ENCODE measurements around the gene EOLA1.
"Not testable (repeated sequence)": the region's sequence is repeated elsewhere in the genome, so short reads cannot be mapped to it uniquely, and the experiment has no call there.

The EOLA1 gene

DNA sequence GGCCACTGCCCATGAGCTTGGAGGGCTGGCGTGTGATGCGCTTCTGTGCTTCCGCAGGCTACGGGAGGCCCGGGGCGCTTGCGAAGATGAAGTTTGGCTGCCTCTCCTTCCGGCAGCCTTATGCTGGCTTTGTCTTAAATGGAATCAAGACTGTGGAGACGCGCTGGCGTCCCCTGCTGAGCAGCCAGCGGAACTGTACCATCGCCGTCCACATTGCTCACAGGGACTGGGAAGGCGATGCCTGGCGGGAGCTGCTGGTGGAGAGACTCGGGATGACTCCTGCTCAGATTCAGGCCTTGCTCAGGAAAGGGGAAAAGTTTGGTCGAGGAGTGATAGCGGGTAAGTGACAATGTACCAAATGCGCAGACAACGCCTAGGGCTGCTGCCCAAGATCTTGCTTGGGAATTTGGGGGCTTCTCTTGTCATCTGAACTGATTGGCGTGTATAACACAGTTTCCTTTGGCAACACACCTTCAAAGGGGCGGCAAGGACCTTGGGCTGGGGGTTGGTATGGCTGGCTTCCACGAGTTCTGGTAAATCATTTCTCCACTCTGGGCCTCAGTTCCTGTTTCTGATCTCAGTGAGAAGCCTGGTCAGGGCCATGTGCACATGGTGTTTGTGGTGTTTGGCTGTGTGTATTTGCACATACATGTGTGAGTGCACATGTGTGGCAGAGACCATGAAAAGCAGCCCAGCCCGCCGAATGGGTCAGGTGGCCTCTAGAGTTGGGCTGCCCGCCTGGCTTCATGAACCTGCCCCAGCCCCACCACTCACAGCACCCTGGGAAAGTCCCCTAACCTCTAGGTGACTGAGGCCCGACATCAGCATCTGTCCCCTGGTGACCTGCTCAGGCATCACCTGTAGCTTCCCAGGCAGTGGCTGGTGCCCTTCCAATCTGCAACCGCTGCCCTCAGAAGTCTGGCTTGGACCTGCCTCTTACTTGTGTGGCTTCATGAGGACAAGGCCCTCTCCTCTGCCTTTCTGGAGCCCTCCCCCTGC, 5.0 kb downstream of the EOLA1 start:
- not testable (repeated sequence) for DNase-seq (ENCODE audit: low spot score)

DNA sequence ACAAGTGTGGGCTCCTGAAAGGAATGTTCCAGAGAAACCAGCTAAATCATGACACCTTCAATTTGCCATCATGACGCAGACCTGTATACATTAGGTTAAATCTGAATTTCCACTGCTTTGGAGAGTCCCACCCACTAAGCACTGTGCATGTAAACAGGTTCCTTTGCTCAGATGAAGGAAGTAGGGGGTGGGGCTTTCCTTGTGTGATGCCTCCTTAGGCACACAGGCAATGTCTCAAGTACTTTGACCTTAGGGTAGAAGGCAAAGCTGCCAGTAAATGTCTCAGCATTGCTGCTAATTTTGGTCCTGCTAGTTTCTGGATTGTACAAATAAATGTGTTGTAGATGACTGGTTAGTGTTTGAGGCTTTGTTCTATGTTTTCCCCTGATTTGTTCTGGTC, 6.2 kb downstream of the EOLA1 start:
- not testable (repeated sequence) for DNase-seq (ENCODE audit: low spot score)

DNA sequence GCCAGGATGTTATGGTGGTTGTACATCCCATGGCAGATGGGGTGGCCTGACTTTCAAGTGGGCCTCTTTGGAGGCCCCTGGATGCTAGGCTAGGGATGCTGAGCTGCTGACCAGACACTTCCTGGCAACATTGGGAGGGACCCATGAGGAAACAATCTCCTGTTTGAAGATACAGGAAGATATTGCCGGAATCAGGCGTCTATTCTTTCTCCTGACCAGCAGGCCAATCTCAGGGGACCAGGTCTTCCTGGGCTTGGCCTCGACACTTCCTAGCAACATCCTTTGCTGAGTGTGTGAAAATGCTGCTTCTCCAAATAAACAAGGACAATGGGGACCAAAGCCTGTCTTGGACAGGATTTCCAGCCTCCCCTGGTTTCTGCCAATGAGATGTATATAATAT, 7.0 kb downstream of the EOLA1 start:
- DNase-seq (ENCODE audit: low spot score): not testable (repeated sequence)

DNA sequence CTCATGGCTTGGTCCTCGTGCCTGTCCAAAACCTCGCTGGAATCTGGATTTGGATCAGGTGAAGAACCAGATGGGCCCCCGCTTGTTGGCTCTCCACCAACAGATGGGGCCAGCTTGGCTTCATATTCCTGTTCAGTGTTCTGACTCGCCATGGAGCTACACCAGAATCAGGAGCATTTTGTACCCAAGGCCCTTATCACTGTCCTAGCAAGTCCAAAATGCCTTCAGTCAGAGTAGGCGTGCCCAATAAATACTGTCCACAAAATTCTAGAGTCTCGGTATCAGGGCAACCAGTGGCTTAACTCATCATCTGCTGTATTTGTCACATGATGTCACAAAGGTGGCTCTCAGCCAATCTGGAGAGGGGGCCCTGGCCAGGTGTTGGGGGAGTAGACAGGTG, 8.9 kb downstream of the EOLA1 start, which contains the start of gene HSFX3:
Gene HSFX3, minus strand, starts transcription at position 224 of the 400 bp plus-strand sequence. Its CDS starts 72 bp downstream, at position 152.
- not testable (repeated sequence) for DNase-seq (ENCODE audit: low spot score)

DNA sequence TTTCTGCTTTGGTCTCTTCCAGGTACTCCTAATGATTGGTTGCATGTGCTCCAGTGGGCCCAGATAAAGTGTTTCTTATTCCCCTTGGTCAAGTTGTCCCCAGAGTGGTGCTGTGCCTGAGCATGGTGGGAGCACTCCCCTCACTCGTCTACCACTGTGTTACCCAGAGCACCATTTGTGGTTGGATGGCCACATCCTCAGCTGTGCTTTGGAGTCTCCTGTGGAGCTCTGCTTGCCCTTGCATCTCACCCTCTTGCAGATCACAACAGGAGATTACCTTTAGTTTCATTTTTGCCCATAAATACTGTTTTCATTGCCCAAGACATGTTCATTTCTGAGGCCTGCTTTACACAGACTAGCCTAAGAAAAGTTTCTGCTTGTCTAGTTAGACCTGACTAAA, 9.6 kb downstream of the EOLA1 start:
- DNase-seq (ENCODE audit: low spot score): not testable (repeated sequence)

DNA sequence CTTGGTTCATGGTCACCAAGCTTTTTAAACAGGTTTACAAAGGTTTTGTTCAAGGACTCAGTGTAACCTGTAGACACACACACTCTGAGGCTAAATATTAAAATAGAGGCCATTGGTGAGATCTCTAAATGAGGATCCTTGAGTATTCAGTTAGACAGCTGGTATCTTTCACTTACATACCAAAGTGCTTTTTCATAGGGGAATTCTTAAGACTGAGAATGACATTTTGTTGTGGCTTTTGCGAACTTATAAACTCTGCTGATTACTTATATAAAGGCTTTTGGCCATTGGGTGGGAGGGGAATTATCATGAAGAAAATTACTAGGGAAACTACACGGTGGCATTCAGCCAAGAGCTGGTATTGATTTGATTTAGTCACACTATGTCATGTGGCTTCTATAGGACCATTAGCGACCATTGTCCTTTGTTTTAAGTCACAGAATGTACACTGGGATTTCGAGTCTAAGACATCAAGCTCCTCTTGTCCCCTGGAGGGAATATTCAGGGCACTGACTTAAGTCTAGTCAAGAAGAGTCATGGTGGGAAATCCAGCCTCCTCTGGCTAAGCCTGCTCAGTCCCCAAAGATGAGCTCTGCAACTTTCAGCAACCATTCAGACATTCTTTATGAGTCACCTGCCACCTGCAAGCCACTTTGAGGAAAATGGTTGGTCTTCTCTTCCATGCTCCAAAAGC, 10.6 kb downstream of the EOLA1 start:
- not testable (repeated sequence) for DNase-seq (ENCODE audit: low spot score)

DNA sequence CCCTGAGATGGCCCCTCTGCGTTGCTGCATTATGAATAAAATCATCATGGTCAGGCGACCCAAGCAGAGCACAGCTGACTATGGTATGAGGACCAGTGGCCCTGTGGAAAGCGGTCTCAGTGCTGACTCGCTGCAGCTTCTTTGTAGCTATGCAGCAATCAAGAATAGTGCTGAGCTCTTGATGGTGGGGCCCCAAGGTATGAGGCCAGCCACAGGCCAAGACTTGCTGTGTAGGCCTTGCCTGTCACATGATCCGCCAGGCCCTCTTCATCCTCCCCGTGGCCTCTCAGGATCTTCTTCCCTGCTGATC, 11.1 kb downstream of the EOLA1 start:
- DNase-seq (ENCODE audit: low spot score): not testable (repeated sequence)

DNA sequence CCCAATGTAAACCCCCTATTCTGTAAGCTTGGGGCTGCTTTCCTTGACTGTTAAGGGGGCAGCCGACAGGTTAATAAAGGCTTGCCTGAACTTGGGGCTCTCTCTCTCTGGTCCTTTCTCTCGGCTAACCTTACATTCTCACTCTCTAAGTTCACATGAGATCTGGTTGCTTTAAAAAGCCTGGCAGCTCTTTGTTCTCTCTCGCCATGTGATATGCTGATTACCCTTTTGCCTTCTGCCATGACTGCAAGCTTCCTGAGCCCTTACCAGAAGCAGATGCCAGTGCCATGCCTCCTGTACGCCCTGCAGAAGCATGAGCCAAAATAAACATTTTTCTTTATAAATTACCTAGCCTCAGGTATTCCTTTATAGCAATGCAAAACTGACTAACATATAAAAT, 14.4 kb downstream of the EOLA1 start:
- DNase-seq (ENCODE audit: low spot score): not testable (repeated sequence)

DNA sequence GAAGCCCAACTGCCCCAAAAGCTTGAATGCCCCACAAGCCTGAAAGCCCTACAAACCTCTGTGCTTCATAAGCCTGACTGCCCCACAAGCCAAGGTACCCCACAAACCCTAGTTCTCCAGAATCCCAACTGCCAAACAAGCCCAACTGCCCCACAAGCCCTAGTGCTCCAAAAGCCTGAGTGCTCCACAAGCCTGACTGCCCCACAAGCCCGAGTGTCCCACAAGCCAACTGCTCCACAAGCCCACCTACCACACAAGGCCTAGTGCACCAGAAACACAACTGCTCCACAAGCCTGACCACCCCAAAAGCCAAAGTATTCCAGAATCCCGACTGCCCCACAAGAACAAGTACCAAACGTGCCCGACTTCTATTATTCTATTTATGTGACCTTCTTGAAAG, 22.5 kb downstream of the EOLA1 start:
- no peak for DNase-seq (ENCODE audit: low spot score)

DNA sequence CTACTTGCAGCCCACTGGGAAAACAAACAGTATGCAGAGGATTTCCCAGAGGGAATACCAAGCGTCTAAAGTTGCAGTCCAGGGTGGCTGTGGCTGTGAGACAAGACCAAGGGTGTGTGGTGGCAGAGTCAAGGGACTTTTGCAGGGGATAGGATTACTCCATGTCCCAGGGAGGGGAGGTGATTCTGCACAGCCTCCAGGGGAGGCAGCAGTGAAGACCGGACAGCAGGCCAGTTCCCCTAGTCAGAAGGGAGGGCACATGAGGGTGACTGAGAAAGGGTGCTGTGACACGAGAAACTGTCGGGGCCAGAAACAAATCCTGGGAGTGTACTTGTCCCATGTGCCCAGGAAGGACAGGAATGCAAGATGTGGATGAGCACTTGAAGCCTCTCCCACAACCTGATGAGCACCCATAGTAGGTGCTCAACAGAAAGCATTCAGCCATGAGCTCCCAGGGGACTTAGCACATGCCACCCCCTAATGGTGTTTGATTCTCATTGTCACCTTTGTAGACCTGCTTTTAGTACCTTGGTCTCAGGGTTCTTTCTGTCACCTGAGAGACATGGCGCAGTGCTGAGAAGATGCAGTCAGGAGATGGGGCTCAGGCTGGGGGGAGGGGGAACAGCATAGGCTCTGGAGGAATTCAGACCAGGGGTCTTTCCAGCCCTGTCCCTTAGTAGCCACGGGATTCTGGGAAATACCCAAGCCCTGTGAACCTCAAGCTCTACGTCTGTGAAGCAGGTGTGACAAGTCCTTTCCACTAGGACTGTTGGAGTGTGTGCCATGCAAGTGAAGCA, 27.0 kb downstream of the EOLA1 start:
- DNase-seq (ENCODE audit: low spot score): no peak

DNA sequence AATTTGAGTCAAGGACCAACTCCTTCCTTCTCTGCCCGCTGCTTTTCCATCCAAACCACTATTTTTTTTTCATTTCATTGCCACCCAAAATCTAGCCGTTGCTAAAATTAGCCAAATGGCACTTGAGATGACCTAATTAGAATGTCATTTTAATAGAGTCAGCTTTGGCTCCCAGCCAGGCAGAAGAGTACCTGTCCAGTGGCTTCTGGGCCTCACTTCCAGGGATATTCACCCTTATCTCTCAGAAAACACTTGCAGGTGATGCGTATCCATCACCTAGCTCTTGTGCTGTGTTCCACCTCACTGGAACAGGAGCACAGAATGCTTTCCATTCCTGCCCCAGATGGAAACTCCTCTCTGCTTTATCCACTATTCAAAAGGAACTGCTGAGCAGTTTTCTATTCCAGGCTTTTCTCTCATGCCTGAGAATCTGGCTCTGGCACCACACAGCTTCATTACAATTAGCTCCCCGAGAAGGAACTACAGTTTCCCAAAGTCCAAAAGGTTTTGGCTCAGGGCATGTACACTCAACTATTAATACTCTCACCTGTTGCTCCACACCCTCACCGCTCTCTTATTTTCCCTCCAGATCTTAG, 28.0 kb downstream of the EOLA1 start:
- no peak for DNase-seq (ENCODE audit: low spot score)

DNA sequence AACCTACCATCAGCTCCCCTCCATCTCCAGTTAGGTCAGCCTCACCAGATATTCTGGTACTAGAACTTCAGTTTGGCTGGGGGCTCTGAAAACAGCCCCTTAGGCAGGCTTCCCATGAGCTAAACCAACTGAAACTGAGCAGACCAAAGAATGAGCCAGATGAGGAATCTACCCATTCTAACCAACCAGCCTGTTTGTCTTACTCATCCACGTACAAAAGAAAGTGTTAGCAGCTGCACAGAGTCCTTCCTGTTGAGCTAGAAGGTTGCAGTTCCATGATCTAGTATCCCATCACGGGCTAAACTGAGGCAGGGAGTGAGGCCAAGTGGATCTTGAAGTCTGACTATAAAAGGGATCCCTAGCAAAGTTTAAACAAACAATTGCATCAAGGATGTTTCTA, 29.0 kb downstream of the EOLA1 start:
- no peak for DNase-seq (ENCODE audit: low spot score)

DNA sequence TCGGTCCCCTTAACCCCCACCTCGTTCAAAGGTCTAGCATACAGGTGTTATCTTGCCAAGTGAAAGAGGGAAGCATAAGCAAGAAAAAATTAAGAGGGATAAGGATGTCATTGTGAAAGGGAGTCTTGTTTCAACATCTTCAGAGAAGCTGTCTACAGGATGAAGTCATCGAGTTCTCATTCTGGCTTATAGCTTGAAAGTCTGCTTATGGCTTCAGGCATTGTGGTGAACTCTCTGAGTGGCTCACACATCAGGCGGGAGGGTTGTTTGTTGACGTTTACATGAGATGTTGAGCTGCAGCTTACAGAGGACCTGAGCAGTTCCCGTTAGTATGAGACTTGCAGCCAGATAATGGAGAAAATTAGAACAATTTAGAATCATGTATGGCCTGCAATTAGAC, 29.9 kb downstream of the EOLA1 start:
- no peak for DNase-seq (ENCODE audit: low spot score)

DNA sequence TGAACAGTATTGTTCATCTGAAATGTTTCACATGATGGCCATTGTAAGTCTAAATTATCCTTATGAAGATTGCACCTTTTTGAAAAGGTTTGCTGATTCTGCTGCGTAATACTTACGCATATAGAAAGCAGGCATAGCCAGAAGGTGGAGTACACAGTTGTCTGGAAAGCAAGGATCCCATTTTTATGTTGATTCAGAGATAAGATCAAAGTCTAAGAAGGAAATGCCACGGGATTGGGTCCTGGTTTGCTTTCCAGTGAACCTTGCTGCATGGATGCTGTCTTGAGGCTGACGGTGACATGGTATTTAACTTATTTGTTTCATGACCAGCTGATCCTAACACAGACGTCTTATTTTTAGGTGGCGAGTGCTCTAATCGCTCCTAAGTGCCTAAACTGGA, 31.0 kb downstream of the EOLA1 start:
- no peak for DNase-seq (ENCODE audit: low spot score)

DNA sequence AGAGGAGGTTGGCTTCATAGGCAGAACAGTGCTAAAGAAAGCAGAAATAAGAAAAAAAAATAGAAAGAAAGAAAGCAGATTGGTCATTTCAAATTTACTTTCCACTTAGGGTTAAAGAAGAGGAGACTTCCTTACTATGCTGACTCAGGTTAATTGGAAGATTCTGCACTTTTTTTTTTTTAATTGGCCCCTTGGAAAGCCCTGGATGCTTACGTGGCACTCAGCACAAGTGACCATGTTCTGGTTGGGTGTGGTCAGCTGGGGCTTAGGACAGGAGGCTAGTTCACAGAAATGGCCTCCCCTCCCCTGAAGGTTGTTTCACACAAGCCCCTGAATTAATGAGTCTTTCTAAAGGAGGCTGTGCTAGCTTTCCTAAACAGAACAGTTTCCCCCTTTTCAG, 31.9 kb downstream of the EOLA1 start:
- no peak for DNase-seq (ENCODE audit: low spot score)

DNA sequence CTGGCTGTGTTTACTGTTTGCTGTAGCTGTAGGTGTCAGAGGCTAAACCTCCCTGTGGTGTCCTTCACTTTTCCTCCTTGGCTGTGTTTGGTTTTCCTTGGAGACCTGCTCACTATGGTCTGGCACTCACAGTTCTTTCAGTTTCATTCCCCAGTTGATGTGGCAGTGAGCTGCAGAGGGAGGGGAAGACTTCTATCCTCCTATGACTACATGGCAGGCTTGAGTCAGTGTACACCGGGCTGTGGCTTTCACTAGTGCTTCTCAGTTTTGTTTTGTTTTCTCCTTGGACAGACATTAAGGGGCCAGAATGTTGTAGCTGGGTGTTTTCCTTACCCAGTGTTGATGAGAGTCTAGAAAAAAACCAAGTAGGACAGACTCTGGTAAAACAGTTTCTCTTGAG, 32.6 kb downstream of the EOLA1 start:
- DNase-seq (ENCODE audit: low spot score): not testable (repeated sequence)

DNA sequence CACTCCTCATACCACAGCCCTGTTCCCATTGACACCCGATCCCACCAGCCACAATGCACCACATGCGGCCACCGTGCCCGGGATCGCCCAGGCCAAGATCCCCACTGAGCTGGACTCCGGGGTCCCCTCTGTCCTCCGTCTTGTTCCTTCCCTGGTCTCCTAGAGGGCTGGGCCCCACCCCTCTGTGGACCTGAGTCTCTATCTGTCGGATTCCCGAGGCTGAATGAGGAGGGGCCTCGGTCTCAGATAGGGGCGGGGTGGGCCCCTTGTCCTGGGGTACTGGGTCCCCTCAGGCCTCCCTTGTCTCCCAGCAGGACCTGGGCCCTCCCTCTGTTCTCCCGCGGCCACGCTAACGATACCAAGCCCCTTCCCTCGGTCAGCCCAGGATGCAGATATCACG, 44.8 kb downstream of the EOLA1 start:
- DNase-seq (ENCODE audit: low spot score): not testable (repeated sequence)

DNA sequence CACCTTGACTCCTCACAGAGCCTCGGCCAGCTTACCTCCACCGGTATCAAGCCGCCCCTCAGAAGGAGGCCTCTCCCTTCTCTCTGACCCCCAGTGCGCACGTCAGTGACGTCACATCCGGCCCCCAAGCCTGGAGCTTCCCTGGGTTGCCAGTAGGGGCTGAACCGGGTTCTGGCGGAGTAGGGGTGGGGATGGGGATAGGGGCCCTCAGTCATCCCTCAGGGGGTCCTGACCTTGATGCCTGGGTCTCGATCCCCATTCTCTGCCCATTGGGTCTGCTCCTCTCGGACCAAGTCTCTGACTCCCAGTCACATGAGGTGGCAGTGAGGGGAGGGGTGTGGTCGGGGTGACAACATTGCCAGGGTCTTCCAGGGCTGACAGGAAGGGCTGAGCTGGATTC, 46.5 kb downstream of the EOLA1 start, which contains the start of gene MAGEA9B:
Gene MAGEA9B, minus strand, starts transcription at position 101 of the 400 bp plus-strand sequence. CDS start 4,280 bp downstream, outside the sequence.
- DNase-seq (ENCODE audit: low spot score): not testable (repeated sequence)

DNA sequence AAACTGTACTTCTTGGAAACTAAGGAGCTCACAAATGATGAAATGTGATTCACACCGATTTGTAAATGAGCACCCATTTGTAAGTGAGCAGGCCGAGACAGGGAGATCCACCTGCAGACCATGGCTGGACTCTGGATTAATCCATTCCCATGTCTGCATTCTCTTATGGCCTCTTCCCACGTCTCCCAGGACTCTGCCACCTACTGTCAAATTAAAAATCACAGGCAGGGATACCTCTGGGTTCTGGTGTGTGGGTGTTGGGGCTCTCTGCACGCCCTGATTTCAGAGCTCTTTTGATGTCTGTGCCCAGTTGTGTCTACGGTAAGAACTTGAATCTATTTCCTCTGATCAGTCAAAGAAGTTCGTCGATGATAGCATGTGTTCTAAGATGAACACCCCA, 50.2 kb downstream of the EOLA1 start:
- DNase-seq (ENCODE audit: low spot score): not testable (repeated sequence)

DNA sequence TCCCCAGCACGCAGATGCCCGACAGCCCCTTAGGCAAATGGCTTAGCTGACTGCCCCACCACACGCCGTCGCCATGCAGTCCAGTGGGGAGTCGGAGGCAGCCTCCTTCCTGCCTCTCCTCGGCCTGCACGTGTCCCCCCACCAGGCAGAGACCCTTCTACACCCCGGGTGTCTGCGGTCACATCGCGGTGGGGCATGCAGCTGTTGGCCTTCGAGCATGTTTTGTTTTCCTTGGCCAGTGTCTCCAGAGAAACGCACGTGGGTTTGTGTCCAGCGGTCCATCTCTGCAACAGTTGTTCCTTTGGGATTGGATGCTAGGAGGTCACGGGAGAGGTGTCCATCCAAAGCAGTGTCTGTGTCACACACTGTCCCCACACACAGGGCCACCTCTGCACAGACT, 54.4 kb downstream of the EOLA1 start, which contains the start of gene HSFX2:
Gene HSFX2, minus strand, starts transcription at position 101 of the 400 bp plus-strand sequence. CDS start 614 bp downstream, outside the sequence.
- not testable (repeated sequence) for DNase-seq (ENCODE audit: low spot score)

DNA sequence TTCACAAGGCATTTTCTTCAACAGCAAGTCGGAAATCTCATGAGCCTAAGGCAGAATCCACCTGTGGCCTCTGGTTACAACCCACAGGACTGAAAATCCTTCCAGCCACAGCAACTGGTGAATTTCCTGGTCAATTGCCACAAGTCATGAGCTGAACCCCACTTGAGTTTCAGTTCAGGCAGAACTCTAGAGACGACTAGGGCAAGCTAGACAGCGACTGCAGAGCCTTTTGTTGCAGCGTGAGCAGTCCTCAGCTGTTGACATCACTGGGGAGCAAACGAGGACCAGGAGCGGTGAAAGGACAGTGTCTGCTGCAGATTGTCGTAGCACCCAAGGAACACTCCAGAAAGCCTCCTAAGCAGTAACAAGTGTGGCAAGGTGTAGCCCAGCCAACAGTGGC, 55.1 kb downstream of the EOLA1 start:
- not testable (repeated sequence) for DNase-seq (ENCODE audit: low spot score)
